Embryonic facial prominence (tissue), 1 donor: ENCODE results near the gene TMEM258.

Source experiments
- DNase-seq: peaks from one replicate; pipeline ENCODE4 v3.0.0-alpha.2; 2016; ENCODE audit errors: extremely low spot score

The TMEM258 gene

DNA sequence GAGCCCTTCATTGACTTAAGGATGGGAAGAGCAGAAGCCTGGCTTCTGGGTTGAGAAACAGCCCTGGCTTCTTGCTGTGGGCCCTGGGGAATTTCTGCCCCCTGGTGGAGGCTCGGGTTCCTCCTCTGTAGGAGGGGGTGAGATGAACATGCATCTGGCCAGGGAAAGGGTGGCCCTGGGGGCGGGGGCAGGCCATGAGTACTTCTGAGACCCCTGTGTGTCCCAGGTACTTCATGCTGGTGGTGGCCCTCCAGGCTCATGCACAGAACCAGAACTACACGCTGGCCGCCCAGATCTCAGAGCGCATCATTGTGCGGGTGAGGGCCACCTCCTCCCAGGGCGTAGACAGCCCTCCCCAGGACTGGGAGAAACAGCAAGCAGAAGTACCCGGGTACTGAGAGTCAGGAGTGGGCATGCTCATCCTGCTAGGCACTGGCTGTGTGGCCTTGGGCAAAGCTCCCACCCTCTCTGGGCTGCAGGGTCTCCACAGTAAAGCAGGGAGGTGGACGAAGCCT is 15.8 kb downstream of the TMEM258 start:
- DNase-seq = no peak

DNA sequence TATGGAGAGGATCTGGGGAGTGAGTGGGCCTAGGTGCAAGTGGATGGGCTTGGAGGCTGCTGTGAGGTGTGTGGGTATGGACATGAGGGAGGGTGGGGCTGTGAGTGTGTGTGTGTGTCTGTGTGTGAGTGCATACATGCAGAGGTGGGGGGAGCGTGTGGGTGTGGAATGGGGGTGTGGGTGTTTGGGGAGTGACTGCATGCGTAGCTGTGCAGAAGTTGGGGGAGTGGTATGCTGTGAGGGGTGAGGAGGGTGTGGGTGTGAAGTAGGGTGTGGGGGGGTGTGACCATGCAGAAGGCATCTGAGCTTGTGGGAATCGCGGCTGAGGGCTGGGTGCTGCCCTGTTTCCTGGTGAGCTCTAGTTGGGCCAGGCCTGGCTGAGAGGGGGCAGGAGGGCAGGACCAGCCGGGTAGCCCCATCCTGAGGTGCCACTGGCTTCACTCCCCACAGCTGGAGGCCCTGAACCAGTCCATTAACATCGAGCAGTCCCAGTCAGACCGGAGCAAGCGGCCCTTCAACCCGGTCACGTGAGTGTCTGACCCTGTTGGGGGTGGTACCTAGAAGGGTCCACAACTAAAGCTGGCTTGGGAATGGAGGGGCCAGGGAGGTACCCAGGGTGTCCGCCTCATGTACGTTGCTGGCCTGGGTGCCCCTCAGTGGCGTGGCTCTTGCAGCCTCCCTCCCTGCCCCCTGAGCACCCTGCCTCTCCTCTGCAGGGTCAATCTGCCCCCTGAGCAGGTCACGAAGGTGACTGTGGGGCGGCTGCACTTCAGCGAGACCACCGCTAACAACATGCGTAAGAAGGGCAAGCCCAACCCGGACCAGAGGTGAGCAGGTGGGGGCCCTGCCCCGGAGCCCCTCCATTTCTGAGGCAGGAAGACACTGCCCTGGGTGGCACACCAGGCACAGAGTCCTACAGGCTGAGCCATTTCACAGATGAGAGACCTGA is 16.5 kb downstream of the TMEM258 start:
- no peak for DNase-seq

DNA sequence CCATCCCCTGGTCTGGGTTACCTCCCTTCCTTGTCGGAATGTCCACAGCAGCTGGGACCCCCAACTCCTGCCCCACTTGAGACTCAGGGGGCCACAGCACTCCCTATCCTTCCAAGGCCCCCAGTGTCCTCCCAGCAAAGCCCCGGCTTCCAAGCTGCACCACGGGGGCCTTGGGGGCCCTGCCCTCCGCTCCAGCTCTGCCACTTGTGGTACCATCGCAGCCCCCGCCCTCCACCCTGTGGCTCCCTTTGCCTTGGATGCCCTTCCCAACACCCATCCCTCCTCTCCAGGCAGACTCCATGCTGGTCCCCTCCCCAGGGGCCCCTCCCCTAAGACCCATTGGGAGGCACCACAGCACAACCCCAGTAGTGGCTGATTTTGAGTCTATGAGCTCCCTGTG is 17.3 kb downstream of the TMEM258 start:
- no peak for DNase-seq

DNA sequence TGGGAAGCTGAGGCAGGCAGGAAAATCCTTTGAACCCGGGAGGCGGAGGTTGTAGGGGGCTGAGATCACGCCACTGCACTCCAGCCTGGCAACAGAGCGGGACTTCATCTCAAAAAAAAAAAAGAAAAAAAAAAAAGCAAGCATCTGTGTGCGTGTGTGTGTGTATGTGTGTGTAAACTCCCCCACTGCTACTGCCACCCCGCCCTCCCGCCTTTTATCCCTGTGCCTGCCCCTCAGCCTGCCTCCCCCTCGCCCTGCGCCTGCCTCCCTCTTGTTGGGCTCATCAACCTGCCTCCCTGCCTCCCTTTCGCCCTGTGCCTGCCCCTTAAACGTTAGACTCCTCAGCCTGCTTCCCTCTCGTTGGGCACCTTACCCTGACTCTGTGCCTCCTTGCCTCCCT is 18.0 kb downstream of the TMEM258 start:
- no peak for DNase-seq

DNA sequence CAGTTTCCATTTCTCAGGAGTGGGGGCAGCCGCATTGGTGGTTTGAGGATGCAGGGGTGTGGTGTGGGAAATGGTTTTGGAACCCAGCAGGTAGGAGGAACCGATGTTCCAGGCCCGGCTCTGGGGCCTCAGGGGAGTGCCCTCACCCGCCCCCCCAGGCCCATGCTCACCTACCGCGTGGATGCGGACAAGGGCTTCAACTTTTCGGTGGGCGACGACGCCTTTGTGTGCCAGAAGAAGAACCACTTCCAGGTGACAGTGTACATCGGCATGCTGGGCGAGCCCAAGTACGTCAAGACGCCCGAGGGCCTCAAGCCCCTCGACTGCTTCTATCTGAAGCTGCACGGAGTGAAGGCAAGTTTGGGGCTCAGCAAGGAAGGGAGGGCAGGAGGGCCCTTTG is 18.6 kb downstream of the TMEM258 start:
- no peak for DNase-seq

DNA sequence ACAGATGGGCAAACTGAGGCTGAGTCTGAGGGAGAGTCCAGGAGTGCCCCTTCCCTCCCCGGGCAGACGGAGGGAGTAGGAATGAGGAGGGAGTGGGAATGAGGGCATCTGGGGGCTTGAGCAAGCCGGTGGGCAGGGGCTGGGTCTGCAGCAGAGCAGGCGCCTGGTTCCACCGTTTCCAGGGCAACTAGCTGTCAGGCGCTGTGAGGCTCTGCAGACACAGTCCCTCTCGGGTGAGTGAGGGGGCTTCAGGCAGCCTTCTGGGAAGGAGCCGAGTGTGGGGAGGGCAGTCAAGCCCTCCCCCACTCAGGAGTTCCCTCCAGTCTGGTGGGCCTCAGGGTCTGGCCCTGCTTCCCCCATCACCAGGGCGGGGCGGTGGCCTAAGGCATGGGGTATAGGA is 19.0 kb downstream of the TMEM258 start:
- no peak for DNase-seq

DNA sequence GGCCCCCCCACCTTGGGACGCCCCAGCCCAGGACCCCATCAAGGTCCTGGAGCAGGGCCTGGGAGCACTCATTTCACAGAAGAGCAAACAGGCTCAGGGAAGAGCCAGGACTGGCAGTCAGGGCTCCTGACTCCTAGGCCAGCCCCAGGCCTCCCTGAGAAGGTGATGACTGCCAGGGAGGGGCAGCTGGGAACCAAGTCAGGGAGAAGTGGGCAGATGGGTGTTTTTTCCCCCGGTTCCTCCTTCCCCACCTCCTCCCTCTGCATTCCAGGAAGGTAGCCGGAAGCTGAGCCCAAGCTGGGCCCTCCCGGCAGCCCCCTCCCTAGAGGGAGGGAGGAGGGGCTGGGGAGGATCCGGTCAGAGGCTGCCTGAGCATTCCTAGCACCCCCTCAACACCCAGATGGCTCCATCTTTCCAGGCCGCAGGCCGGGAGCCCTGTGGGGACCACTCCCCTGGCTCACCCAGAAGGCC is 20.4 kb downstream of the TMEM258 start:
- DNase-seq = no peak

DNA sequence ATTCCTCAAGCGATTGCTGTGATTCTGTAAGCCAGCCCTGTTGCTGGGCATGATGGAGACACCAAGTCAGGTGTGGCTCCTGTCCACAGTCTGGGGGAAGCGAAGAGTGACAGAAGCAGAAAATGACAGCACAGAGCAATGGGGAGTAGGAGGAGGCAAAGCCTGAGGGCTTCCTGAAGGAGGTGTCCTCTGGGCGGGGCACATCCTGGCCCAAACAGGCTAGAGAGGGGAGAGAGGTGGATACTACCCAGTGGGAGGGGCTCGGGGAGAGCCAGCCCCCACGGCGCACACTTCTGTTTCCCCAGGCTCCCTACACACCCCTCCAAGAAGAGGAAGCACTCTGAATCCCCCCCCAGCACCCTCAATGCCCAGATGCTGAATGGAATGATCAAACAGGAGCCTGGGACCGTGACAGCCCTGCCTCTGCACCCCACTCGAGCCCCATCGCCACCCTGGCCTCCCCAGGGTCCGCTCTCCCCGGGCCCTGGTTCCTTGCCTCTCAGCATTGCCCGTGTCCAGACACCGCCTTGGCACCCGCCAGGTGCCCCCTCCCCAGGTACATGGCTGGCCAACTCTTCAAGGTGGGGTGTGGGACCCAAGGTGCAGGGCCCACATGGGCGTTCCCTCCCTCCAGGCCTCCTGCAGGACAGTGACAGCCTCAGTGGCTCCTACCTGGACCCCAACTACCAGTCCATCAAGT is 21.1 kb downstream of the TMEM258 start:
- DNase-seq = no peak

DNA sequence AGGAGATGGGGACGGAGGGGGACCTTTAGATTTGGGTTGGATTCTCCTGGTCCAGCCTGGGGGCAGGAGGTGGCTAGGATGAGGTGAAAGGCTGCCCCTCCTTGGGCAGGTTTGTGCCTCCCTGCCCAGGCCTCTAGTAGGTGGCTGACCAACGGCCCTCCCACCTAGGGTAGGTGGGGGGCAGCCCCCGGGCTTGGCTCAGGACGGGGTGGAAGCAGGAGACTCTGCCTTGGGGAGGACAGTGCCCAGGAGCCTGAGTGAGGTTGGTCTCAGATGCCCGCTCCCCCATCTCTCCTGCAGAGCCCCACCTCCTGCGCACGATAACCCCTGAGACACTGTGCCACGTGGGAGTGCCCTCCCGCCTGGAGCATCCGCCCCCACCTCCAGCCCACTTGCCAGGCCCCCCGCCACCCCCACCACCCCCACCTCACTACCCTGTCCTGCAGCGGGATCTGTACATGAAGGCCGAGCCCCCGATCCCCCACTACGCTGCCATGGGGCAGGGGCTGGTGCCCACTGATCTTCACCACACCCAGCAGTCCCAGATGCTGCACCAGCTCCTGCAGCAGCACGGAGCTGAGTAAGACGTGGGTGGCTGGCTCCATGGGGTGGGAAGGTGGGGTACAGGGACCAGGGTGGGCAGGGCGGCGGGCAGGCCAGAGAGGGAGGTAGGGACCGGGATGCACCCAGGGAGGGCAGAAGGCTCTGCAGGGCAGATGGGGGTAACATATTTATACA is 22.3 kb downstream of the TMEM258 start:
- no peak for DNase-seq

DNA sequence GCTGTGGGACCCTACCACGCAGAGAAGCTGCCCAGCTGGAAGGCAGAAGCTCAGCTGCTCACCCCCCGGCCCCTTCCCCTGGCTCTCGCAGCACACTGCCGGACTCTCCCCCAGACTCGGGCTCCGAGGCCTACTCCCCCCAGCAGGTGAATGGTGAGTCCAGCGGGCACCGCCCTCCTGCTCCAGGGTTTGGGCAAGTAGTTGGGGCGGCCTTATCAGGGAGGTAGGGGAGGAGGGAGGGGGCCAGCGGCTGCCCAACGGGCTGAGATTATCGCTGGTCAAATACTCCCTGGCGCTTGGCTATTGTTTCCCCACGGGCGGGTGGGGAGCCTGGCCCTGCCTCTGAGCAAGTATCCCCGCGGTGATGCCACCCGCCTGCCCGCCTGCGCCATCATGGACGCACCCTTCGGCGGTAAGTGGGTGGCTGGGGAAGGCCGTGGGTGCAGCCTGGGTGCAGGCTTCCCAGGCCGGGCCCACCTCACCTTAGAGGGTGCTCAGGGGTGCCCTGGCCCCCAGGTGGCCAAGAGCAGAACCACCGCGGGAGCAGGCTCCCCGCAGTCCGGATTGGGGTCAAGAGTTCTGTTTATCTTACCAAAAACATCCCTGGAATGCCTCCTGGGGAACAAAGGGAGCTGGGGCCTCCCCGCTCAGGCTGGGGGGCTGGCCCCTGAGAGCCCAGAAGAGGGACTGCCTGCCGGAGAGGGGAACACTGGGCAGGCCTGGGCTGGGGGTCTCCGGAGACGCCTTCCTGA is 23.1 kb downstream of the TMEM258 start:
- no peak for DNase-seq

DNA sequence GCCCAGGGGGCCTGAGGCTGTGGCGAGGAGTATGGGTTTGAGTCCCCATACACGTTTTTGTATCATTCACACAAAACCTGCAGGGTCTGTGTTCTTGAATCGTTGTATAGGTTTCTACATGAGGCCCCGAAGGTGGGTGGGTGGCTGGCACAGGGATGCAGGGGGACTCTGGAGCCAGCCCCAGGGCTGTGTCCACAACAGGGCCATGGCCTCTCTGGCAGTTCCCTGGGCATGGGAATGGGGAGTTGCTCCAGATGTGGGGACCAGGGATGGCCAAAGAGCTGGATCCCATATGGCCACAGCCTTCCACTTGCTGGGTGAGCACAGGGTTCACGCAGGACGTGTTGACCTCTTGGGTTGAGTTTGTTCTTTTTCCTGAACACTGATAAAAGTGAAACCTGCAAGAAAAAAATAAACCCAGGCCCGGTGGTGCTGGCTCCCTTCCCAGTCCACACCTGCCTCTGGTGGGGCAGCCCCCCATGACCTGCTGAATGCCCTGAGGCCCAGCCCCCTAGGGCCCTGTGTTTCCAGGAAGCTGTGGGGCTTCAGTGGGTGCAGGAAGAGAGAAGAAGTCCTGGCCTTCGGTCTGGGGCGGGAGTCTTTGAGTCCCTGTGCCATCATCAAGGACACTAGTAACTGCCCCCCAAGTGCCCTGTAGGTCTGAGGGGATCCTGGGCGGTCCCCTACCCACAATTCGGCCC is 23.9 kb downstream of the TMEM258 start:
- DNase-seq = no peak

DNA sequence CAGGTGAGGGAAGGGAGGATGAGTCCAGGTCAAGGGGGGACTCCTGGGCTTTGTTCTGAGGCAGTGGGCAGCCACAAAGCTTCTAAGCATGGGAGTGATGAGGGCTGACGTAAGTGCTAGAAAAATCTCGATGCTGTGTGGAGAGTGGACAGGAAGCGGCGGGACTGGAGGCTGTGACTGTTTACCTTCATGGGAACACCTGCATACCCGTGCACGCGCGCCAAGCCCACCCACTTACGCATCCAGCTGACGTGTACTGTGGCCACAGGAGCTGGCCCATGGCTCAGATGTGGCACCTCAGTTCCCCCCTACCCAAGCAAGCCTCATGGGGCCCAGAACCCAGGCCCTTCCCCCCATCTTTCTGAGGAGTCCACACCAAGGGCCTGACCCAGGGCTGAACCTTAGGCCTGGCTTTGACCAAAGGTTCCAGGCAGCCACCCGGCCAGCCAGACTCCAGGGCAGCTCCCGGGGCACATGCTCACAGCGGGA is 26.0 kb downstream of the TMEM258 start:
- DNase-seq = no peak

DNA sequence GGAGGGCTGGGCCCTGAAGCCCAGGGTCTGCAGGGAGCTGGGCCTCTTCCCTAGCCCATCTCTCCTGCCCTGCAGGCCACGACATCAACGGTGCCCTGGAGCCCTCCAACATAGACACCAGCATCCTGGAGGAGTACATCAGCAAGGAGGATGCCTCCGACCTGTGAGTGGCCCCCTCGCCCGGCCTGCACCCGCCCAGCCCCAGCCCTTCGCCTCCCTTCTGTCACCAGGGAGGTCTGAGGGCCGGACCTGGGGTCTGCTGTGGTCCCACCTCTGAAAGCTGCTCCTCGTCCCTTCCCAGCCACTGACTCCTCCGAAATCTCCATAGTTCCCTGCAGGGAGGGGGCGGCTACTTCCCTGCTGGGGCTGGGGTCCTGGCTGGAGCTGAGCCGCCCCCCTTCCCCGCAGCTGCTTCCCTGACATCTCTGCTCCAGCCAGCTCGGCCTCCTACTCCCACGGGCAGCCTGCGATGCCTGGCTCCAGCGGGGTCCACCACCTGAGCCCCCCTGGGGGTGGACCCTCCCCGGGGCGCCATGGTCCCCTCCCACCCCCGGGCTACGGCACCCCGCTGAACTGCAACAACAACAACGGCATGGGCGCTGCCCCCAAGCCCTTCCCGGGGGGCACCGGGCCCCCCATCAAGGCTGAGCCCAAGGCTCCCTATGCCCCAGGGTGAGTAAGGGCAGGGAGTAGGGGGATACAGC is 26.7 kb downstream of the TMEM258 start:
- no peak for DNase-seq

DNA sequence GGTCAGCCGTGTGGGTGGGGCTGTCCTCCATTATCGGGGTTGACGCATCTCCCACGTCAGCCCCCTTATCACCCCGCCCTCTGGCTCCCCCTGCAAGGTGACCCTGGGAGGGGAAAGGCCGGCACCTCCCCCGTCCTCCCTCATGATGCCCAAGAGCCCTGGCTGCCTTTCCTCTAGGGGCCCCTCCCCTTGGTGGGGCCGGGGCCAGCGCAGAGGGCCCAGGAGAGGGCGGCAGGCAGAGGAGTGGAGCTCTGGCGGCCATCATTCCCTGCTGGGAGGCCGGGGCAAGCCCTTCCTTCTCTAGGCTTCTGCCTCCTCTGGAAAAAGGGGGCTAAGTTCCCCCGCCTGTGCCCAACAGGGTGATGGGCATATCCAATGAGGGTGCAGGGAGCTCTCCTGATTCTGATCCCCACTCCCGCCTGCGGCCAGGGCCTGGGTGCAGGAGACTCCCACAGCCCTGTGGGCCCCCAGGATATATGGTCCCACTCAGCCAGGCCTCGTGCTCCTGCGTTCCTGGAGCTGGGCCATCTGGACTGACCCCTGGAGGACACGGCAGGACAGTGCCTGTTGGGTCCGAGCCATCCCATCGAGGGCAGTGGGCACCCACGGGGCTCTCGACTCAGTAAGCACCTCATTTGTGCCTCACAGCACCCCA is 27.7 kb downstream of the TMEM258 start:
- no peak for DNase-seq

DNA sequence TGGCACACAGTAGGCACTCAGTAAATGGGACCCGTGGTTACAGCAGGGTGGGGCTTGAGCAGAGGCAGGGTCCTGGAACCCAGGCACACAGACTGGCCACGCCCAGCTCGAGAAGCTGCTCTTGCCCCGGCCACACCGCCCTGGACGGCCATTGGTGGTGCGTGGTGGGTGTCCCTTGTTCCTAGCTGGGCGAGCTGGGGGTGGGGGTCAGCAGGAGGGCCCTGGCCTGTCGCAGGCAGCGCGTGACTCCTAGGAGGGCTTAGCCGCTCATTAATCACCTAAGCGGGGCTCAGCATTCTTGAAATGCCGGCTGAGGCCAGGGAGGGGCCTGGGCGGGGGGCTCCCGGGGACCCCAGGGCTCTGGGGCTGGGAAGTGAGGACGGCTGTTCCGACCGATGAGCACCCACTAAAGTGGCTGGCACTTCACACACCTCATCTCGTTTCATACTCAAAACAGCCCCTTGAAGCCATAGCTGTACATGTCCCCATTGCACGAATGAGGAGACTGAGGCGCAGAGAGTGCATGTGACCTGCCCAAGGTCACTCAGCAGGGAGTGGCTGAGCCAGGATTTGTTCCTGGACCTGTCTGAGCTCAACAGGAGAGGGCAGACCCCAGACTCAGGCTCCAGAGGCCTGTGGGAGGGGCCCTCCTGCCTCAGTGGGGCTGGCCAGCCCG is 28.3 kb downstream of the TMEM258 start:
- no peak for DNase-seq

DNA sequence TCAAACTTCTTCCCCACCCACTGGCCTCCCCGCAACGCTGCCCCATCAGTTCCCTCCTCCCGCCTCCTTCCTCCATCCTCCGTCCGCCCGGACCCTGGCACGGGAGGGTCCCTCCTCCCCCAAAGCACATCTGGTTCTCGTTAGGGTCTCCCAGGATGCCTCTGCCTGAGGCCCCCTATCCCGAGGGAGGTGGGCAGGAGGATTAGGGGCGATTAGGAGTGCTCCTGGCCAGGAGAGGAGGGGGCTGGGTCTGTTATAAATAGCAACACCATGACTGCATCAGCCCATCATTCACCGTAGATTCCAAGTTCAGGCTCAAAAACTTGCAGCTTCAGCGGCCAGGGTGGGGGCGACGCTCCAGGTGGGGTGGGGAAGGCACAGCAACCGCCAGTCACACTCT is 29.6 kb downstream of the TMEM258 start:
- DNase-seq = no peak

DNA sequence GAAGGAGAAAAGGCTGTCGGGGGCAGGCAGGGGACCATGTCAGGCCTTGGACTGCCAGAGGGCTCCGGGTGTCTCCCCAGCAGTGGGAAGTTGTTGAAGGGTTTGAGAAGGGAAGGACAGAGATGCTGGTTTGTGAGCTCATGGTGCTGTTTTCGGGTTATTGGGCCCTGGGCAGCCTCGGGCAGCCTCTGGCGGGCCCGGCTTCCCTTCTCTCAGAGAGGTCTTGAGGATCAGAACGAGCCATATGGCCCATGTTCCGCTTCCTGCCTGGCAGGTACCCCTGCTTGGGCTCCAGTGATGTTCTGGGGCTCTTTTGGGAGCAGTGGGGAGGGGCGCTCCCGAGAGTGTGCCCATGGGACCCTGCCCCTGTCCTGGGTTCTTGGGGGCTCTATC is 30.2 kb downstream of the TMEM258 start:
- DNase-seq = no peak

DNA sequence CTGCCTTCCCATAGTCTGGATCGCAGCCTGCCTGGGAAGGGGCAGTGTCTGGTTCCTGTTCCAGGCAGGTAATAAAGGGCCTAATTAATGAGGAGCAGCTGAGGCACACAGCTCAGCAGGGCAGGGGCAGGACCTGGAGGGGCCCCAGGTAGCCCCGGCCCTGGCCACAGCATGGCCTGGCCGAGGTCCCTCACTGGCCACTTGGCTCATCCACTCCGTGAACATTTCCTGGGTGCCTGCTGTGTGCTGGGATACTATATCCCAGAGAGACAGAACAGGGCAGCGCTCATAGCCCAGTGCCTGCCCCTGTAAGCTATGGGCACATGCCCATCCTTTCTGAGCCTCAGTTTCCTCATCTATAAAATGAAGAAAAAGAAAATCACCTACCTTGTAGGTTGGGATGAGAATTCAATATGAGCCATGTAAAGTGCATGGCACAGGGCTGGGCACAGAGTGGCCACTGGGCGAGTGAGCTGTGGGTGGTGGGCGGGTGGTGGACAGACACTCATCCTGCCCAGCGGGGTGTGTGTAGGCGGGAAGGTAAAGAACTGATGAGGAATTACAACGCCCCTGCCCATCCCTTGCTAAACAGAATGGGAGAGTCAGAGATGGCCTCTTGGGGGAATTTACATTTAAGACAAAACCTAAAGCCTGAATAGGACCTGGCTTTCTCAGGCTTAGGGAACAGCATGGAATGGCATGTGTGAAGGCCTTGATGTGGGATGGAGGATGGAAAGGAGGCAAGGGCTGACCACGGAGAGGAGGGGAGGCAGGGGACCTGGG is 30.8 kb downstream of the TMEM258 start:
- DNase-seq = no peak
